Neuron (in vitro differentiated cells): ENCODE data around the gene FBXO44.

ENCODE experiments used
- H2AFZ ChIP-seq: one replicate; pipeline ENCODE4 v1.6.1; 2013; ENCODE audit warnings: low read depth, mild to moderate bottlenecking, inconsistent platforms, low read length, moderate library complexity
- H3K27me3 ChIP-seq: one replicate; pipeline ENCODE4 v1.6.1; 2013; ENCODE audit warnings: low read length; ENCODE audit not compliant: insufficient read depth
- H3K36me3 ChIP-seq: one replicate; pipeline ENCODE4 v1.6.1; 2013; ENCODE audit warnings: low read length; ENCODE audit not compliant: insufficient read depth
- H3K4me1 ChIP-seq: one replicate; pipeline ENCODE4 v1.6.1; 2013; ENCODE audit warnings: low read length; ENCODE audit not compliant: insufficient read depth
- H3K4me3 ChIP-seq: 2 replicates; pipeline ENCODE4 v1.5.1; 2013; ENCODE audit warnings: mild to moderate bottlenecking, low read length, moderate library complexity
- H3K9me3 ChIP-seq: one replicate; pipeline ENCODE4 v1.6.1; 2013; ENCODE audit warnings: low read length

The FBXO44 gene

DNA sequence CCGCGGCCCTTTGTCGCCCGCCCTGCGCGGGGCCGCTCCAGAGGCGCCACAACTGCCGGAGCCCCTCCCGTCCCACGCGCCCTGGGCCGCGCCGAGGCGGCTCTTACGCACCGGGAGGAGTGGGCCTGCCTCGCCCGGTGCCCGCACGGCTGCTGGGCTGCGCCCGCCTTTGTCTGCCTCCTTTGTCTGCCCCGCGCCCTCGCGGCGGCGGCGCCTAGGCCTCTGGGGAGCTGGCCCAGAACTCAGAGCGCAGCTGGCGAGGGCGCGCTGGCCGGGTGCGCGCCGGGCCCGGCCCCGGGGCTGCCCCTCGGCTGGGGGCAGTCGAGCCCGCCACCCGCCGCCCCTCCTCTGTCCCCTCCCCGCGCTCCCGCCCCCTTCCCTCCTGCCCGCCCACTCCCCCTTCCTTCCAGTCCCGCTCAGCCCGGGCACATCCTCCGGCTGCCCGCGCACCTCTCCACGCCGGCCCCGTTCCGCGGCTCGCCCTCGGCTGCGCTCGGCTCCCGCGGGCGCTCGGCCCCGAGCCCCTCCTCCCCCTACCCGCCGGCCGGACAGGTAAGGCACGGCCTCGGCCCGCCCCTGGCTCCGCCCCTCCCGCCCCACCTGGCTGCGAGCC lies 36.7 kb downstream of the FBXO44 start, which contains the start of gene DRAXIN:
Gene DRAXIN, plus strand, starts transcription at position 409 of the 613 bp plus-strand sequence. CDS start 14,549 bp downstream, outside the sequence.
- peaks cover 33% of the 10 kb centered on the region for H3K4me1 ChIP-seq
- peaks cover 6% of the 10 kb centered on the region for H3K36me3 ChIP-seq
- H3K9me3 ChIP-seq, result no peaks in the 10 kb centered on the region
- H3K27me3 ChIP-seq, result no peaks in the 10 kb centered on the region
- H2AFZ ChIP-seq, result no peak within 1 kb of the TSS
- H3K4me3 ChIP-seq, result peak within 1 kb of the TSS; percentile 60

- Histone ChIP-seq H3K4me1 (peaks cover 33% of the 10 kb centered on the region), H3K36me3 (peaks cover 6% of the 10 kb centered on the region), H3K4me3 (peak overlapping the region; percentile 60), H3K27me3 (no peaks in the 10 kb centered on the region), H3K9me3 (no peaks in the 10 kb centered on the region), H2AFZ (no peak overlapping the region)
Observed at GRCh38 chr1:11691928-11692711, 37.4 kb downstream of the FBXO44 start.

DNA sequence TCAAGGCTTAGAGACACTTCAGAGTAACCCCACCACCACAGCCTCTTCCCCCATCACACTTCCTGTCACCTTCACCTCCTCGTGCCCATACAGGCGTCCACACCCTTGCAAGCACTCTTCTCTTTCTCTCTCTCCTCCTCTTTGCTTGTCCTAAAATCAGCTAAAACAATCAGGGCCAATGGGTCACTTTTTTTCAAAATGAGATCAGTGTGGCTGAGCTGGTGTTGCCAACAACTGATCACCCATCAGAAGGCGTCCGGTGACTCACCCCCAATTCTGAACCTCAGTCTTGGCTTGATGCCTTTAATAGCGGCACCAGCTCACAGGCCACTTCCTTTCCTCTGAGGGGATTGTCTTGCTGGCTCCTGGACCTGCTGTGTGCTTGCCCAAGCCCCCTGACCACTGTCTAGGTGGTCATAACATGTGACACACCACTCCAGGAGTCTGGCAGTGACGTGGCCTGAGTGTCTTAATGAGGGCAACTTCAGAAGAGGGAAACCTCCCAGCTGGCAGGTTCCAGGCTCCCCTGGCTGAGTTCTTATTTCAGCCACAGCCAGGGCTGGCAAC lies 38.4 kb downstream of the FBXO44 start:
- Histone ChIP-seq H2AFZ (no peak overlapping the region), H3K4me1 (peaks cover 33% of the 10 kb centered on the region), H3K9me3 (no peaks in the 10 kb centered on the region), H3K4me3 (peak overlapping the region; percentile 60), H3K27me3 (no peaks in the 10 kb centered on the region), H3K36me3 (peaks cover 6% of the 10 kb centered on the region)

GRCh38 chr1:11693917-11694316 lies 39.2 kb downstream of the FBXO44 start:
- no peaks in the 10 kb centered on the region for H3K27me3 ChIP-seq
- H3K9me3 ChIP-seq, result no peaks in the 10 kb centered on the region
- peaks cover 6% of the 10 kb centered on the region for H3K36me3 ChIP-seq
- peak overlapping the region; percentile 9 for H3K4me3 ChIP-seq
- no peak overlapping the region for H2AFZ ChIP-seq
- H3K4me1 ChIP-seq, result peaks cover 33% of the 10 kb centered on the region

- Histone ChIP-seq H2AFZ (no peak overlapping the region), H3K4me1 (peaks cover 24% of the 10 kb centered on the region), H3K4me3 (no peak overlapping the region), H3K9me3 (no peaks in the 10 kb centered on the region), H3K36me3 (peaks cover 6% of the 10 kb centered on the region), H3K27me3 (no peaks in the 10 kb centered on the region)
Observed at GRCh38 chr1:11695861-11696260, 41.2 kb downstream of the FBXO44 start.

DNA sequence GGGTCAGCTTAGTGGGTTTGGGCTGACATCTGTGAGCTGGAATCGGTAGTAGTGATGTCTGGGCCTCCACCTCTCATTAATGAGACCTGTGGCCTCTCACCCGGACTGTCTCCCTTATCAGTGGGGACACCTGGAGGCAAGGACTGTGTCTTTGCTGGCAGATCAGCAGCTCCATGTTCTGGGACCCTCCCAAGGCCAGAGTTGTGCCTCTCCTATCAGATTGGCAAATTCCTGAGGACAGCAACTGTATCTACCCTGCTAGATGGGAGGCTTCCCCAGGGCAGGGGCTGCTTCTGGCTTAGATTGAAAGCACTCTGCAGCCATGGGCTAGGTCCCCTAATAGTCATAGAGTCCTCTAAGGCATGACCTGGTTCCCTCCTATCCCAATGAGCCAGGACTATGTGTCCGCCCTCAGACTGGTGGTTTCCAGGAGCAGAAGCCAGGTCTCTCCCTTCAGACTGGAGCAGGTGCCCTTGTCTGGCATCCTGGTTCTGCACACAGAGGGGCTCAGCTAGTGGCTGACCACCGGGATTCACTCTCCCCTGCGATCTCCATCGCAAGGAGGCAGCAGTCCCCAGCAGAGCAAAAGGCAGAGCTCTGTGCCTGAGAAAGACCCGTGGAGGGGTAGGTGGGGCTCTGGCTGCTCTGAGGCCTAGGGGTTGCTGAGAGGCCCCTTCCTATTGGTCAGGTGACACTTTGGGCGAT lies 42.7 kb downstream of the FBXO44 start:
- Histone ChIP-seq H3K27me3 (no peaks in the 10 kb centered on the region), H3K4me3 (no peak overlapping the region)

GRCh38 chr1:11697893-11698210 lies 43.2 kb downstream of the FBXO44 start:
- H3K4me3 ChIP-seq, result no peak overlapping the region
- no peak overlapping the region for H2AFZ ChIP-seq
- no peaks in the 10 kb centered on the region for H3K9me3 ChIP-seq
- peaks cover 33% of the 10 kb centered on the region for H3K4me1 ChIP-seq
- no peaks in the 10 kb centered on the region for H3K27me3 ChIP-seq
- peaks cover 13% of the 10 kb centered on the region for H3K36me3 ChIP-seq

More for the DNA sequence above, 42.7 kb downstream of the FBXO44 start:
- no peaks in the 10 kb centered on the region for H3K9me3 ChIP-seq
- no peak overlapping the region for H2AFZ ChIP-seq
- H3K4me1 ChIP-seq, result peaks cover 36% of the 10 kb centered on the region
- peaks cover 11% of the 10 kb centered on the region for H3K36me3 ChIP-seq

DNA sequence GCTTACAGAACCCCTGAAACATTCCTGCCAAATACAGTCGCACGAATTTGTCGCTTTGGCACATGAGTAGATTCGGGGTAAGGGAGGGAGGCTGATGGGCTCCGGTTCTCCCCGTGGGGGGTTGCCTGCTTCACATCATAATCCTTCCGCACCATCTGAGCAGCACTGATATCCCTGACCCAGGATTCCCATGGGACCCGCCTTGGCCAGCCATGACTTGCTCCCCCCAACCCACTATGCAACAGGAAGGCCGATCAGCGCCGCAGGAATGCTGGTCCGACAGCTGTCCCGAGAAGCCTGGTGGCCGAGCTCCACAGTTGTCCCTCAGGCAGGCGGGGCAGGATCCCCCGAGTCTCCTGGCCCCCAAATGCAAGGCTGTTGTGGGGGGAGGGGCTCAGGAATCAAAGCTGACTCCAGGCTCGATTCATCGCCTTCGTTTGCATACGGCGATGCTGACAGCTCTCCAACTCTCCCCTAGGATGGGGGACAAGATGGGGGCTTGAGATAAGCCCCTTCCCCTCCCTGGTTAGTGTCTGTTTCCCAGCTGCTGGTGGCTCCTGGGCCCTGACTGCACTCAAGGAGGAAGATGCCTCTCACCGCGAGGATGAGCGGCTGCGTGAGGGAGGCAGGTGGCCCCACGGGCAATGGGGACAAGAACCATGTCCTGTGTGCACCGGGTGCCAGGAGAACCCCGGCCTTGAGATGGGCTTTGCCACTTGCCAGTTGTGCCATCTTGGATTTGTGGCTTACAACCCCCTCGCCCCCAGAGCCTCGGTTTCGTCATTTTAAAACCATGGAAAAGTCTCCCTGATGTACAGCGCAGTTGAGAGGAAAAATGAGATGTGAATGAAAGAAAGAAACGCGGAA lies 46.2 kb downstream of the FBXO44 start:
- Histone ChIP-seq H3K9me3 (no peaks in the 10 kb centered on the region), H3K27me3 (no peaks in the 10 kb centered on the region)

GRCh38 chr1:11701551-11701961 lies 46.9 kb downstream of the FBXO44 start:
- Histone ChIP-seq H3K9me3 (no peaks in the 10 kb centered on the region), H3K36me3 (peaks cover 9% of the 10 kb centered on the region), H2AFZ (no peak overlapping the region), H3K4me1 (peaks cover 53% of the 10 kb centered on the region), H3K4me3 (no peak overlapping the region), H3K27me3 (no peaks in the 10 kb centered on the region)

More for the DNA sequence above, 46.2 kb downstream of the FBXO44 start:
- H3K4me3 ChIP-seq, result no peak overlapping the region
- peaks cover 51% of the 10 kb centered on the region for H3K4me1 ChIP-seq
- H2AFZ ChIP-seq, result no peak overlapping the region
- H3K36me3 ChIP-seq, result peaks cover 9% of the 10 kb centered on the region

GRCh38 chr1:11701981-11702803 lies 47.5 kb downstream of the FBXO44 start:
- peaks cover 11% of the 10 kb centered on the region for H3K36me3 ChIP-seq
- no peak overlapping the region for H3K4me3 ChIP-seq
- no peaks in the 10 kb centered on the region for H3K9me3 ChIP-seq
- no peak overlapping the region for H2AFZ ChIP-seq
- peaks cover 53% of the 10 kb centered on the region for H3K4me1 ChIP-seq
- no peaks in the 10 kb centered on the region for H3K27me3 ChIP-seq

DNA sequence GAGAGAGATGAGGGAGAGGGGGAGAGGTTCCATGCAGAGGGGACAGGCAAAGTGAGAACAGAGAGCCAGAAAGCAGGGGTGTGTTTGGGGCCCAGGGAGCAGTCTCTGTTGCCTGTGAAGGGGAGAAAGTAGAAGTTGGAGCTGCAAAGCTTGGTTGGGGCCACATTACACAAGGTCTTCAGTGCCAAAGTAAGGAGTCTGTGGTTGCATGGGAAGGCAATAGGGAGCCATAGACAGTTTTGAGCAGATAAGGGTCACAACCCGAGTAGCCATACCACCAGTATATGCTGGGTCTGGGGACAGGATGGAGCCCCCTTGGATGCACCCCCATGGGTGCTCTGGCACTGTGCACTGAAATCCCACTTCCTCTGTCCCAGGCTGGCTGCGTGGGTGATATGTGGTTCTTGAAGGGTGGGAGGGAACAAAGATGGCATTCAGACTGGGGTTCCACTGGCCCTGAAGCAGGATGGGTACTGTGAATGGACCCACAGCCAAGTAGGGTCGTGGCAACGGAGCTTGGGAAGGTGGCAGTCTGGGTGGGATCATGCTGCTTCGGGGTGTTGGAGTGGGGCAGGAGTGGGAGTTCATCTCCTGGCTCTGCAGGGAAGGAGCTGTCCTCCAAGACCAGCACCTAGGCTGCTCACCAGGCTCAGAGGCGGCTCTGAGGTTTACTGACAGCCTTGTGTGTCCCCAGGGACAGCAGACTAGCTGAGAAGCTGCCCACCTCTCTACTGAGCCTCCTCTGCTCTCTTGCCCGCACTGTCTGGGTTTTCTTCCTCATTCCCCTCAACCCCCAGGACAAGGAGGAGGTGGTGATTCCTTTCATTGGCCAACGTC lies 48.9 kb downstream of the FBXO44 start:
- no peak overlapping the region for H3K4me3 ChIP-seq
- H3K9me3 ChIP-seq, result no peaks in the 10 kb centered on the region
- no peaks in the 10 kb centered on the region for H3K27me3 ChIP-seq
- no peak overlapping the region for H2AFZ ChIP-seq
- H3K36me3 ChIP-seq, result peaks cover 23% of the 10 kb centered on the region
- peaks cover 53% of the 10 kb centered on the region for H3K4me1 ChIP-seq
